ENCODE measurements around the gene TOMM34. TPM values are rescaled to one million over a fixed set of nuclear protein-coding genes. Genes with fewer than 3 reads are reported as not detected.

TOMM34 gene
- total RNA-seq, 1 experiment from 2014 or later = 37.5 TPM

GRCh38 chr20:44945261-44945660 is 14.9 kb downstream of the TOMM34 start:
- Mint-ChIP-seq H3K27ac (0 out of 7 replicates have a peak overlapping the region, but pooled peaks of 1 of the 3 experiments have one; percentile 28), H3K9me3 (no peaks in the 10 kb centered on the region), H3K4me3 (no peak overlapping the region), H3K4me1 (no peaks in the 10 kb centered on the region), H3K27me3 (ENCODE audit: low read depth) (no peaks in the 10 kb centered on the region), H3K36me3 (ENCODE audit: insufficient read depth in 1 of 3, low read depth in 3 of 3) (peaks cover 14 to 87% (median 49%) of the 10 kb centered on the region in 3 experiments; a peak in 6 of 7 replicates)
- H3T11ph ChIP-seq (ENCODE audit: low read length) = no peak overlapping the region
- no peak overlapping the region for H2AFZ ChIP-seq (ENCODE audit: low read length)
- no peaks in the 10 kb centered on the region for H3K79me2 ChIP-seq (ENCODE audit: insufficient read depth, low read length)
- H3K23me2 ChIP-seq (ENCODE audit: insufficient read length, low read depth, low read length, poor library complexity, severe bottlenecking) = no peaks in the 10 kb centered on the region
- H3K27me3 ChIP-seq (ENCODE audit: insufficient read depth, low read length) = no peaks in the 10 kb centered on the region
- no peak overlapping the region for H3K4ac ChIP-seq (ENCODE audit: low read depth, low read length)
- no peak overlapping the region for H4K91ac ChIP-seq (ENCODE audit: insufficient read length, low read depth, low read length)
- H2BK15ac ChIP-seq (ENCODE audit: low read depth, low read length) = no peak overlapping the region
- H3K14ac ChIP-seq (ENCODE audit: insufficient read depth, low read length) = no peak overlapping the region
- H2BK12ac ChIP-seq (ENCODE audit: insufficient read length, low read depth, low read length) = no peak overlapping the region
- TF ChIP-seq CTCF (conservative IDR thresholded peaks at IDR 0.05) = no peak
- H2BK5ac ChIP-seq (ENCODE audit: insufficient read length, low read length) = no peak overlapping the region
- H3K27ac ChIP-seq (ENCODE audit: insufficient read length, low read depth, low read length) = no peak overlapping the region
- no peak overlapping the region for H3K23ac ChIP-seq (ENCODE audit: insufficient read length, low read depth, low read length)
- H2BK20ac ChIP-seq (ENCODE audit: low read depth, low read length, poor library complexity, severe bottlenecking) = no peak overlapping the region
- no peak overlapping the region for H3K56ac ChIP-seq (ENCODE audit: insufficient read length, low read depth, low read length)
- H3K4me2 ChIP-seq (ENCODE audit: insufficient read depth, insufficient read length, low read length) = no peak overlapping the region
- H2AK5ac ChIP-seq (ENCODE audit: insufficient read length, low read length) = no peak overlapping the region
- H2BK120ac ChIP-seq (ENCODE audit: low read depth, low read length, poor library complexity, severe bottlenecking) = no peak overlapping the region
- DNase-seq = no peak
- no peaks in the 10 kb centered on the region for H3K4me1 ChIP-seq (ENCODE audit: insufficient read depth, low read length)
- H4K5ac ChIP-seq (ENCODE audit: insufficient read length, low read depth, low read length) = no peak overlapping the region
- no peak overlapping the region for H4K8ac ChIP-seq (replicated peaks; ENCODE audit: insufficient read length, low read depth, low read length)
- no peaks in the 10 kb centered on the region for H4K20me1 ChIP-seq (ENCODE audit: control insufficient read depth, insufficient read depth, insufficient read length)
- no CpG with 5 or more reads among the region's 6 CpGs for WGBS (ENCODE audit: extremely low coverage, insufficient read length, low lambda C conversion rate)
- no peaks in the 10 kb centered on the region for H3K79me1 ChIP-seq (ENCODE audit: insufficient read depth, low read depth, low read length, poor library complexity, severe bottlenecking)
- H3K9me3 ChIP-seq (ENCODE audit: control insufficient read depth, low read depth, low read length) = no peaks in the 10 kb centered on the region
- H3K9ac ChIP-seq (ENCODE audit: extremely low read depth, insufficient read length, low read length) = no peak overlapping the region
- no peak overlapping the region for H3K18ac ChIP-seq (ENCODE audit: insufficient read length, low read depth, low read length)
